Mucosa of rectum (tissue), 2 donors: ENCODE data around the gene TRIM56.
"Not testable (repeated sequence)": the region's sequence is repeated elsewhere in the genome, so short reads cannot be mapped to it uniquely, and the experiment has no call there.

Experiments used
- H3K27ac ChIP-seq, 2 donors: one replicate each; pipeline ENCODE4 v1.7.0; 2013; ENCODE audit warnings: inconsistent platforms in 2 of 2, low read depth in 2 of 2, low read length in 2 of 2
- H3K27me3 ChIP-seq, 2 donors: one replicate each; pipeline ENCODE4 v1.7.0; 2013; ENCODE audit warnings: low read length in 2 of 2; ENCODE audit not compliant: control insufficient read depth in 2 of 2, insufficient read depth in 2 of 2
- H3K36me3 ChIP-seq, 2 donors: one replicate each; pipeline ENCODE4 v1.7.0; 2013; ENCODE audit warnings: low read length in 2 of 2; ENCODE audit not compliant: control insufficient read depth in 2 of 2, insufficient read depth in 2 of 2
- H3K4me1 ChIP-seq, 2 donors: one replicate each; pipeline ENCODE4 v1.7.0; 2013; ENCODE audit warnings: low read length in 2 of 2, mild to moderate bottlenecking in 1 of 2; ENCODE audit not compliant: control insufficient read depth in 2 of 2, insufficient read depth in 2 of 2
- H3K4me3 ChIP-seq, 2 donors: one replicate each; pipeline ENCODE4 v1.7.0; 2013; ENCODE audit warnings: low read length in 2 of 2
- H3K9ac ChIP-seq, 2 donors: one replicate each; pipeline ENCODE4 v1.7.0; 2013; ENCODE audit warnings: low read length in 2 of 2, low read depth in 1 of 2, mild to moderate bottlenecking in 1 of 2
- H3K9me3 ChIP-seq, 2 donors: one replicate each; pipeline ENCODE4 v1.7.0; 2013; ENCODE audit warnings: low read length in 2 of 2; ENCODE audit not compliant: control insufficient read depth in 2 of 2
- donor health status: healthy.
- donor health status: Normal muscosa, but diverticular disease.

Gene TRIM56

DNA sequence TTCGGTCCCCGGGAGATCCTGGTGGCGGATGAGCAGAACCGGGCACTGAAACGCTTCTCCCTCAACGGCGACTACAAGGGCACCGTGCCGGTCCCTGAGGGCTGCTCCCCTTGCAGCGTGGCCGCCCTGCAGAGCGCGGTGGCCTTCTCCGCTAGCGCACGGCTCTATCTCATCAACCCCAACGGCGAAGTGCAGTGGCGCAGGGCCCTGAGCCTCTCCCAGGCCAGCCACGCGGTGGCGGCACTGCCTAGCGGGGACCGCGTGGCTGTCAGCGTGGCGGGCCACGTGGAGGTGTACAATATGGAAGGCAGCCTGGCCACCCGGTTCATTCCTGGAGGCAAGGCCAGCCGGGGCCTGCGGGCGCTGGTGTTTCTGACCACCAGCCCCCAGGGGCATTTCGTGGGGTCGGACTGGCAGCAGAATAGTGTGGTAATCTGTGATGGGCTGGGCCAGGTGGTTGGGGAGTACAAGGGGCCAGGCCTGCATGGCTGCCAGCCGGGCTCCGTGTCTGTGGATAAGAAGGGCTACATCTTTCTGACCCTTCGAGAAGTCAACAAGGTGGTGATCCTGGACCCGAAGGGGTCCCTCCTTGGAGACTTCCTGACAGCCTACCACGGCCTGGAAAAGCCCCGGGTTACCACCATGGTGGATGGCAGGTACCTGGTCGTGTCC lies 3.7 kb downstream of the TRIM56 start:
- Histone ChIP-seq H3K36me3 (peaks cover 16 to 33% of the 10 kb centered on the region in 2 donors), H3K4me1 (peaks cover 11 to 20% of the 10 kb centered on the region in 2 donors), H3K9me3 (no peaks in the 10 kb centered on the region), H3K27me3 (no peaks in the 10 kb centered on the region), H3K4me3 (no peak overlapping the region), H3K9ac (no peak overlapping the region), H3K27ac (no peak overlapping the region)

GRCh38 chr7:101089876-101090275 lies 4.6 kb downstream of the TRIM56 start:
- no peak overlapping the region for H3K4me3 ChIP-seq
- no peak overlapping the region for H3K27ac ChIP-seq
- H3K9ac ChIP-seq: no peak overlapping the region
- H3K27me3 ChIP-seq: no peaks in the 10 kb centered on the region
- H3K9me3 ChIP-seq: no peaks in the 10 kb centered on the region
- H3K4me1 ChIP-seq: peaks cover 7 to 15% of the 10 kb centered on the region in 2 donors
- H3K36me3 ChIP-seq: peaks cover 16 to 33% of the 10 kb centered on the region in 2 donors

DNA sequence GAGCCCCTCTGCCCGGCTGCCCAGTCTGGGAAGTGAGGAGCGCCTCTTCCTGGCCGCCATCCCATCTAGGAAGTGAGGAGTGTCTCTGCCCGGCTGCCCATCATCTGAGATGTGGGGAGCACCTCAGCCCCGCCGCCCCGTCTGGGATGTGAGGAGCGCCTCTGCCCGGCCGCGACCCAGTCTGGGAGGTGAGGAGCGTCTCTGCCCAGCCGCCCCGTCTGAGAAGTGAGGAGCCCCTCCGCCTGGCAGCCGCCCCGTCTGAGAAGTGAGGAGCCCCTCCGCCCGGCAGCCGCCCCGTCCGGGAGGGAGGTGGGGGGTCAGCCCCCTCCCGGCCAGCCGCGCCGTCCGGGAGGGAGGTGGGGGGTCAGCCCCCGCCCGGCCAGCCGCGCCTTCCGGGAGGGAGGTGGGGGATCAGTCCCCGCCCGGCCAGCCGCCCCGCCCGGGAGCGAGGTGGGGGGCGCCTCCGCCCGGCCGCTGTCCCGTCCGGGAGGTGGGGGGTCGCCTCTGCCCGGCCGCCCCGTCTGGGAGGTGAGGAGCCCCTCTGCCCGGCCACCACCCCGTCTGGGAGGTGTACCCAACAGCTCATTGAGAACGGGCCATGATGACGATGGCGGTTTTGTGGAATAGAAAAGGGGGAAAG lies 7.1 kb downstream of the TRIM56 start:
- not testable (repeated sequence) for H3K27ac ChIP-seq, H3K4me3 ChIP-seq, H3K9me3 ChIP-seq, H3K9ac ChIP-seq, H3K27me3 ChIP-seq, H3K4me1 ChIP-seq
- peaks cover 10 to 27% of the 10 kb centered on the region in 2 donors for H3K36me3 ChIP-seq

DNA sequence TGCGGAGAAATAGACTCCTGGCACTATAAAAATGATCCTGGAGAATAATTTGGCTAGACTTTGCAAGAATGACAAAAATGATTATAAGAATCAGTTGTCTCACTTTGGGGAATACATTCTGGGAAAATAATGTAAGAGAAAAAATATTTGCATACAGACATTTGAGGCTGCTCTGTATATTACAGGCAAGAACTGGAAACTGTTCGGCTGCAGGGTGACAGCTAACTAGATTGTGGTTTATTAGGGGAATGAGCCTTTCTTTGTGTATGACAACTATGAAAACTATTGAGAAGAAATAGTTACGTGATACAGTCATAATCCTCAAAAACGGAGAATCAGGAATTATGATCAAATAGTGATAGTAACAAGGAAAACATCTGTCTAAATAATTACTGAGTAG lies 8.6 kb downstream of the TRIM56 start:
- Histone ChIP-seq H3K36me3 (peaks cover 0 to 14% of the 10 kb centered on the region in 2 donors), H3K9ac (no peak overlapping the region), H3K4me1 (no peaks in the 10 kb centered on the region), H3K27me3 (peaks cover 0 to 2% of the 10 kb centered on the region in 2 donors), H3K4me3 (no peak overlapping the region), H3K9me3 (no peaks in the 10 kb centered on the region), H3K27ac (no peak overlapping the region)

- no peaks in the 10 kb centered on the region for H3K9me3 ChIP-seq
- peaks cover 0 to 10% of the 10 kb centered on the region in 2 donors for H3K36me3 ChIP-seq
- no peak overlapping the region for H3K9ac ChIP-seq
- no peak overlapping the region for H3K4me3 ChIP-seq
- H3K4me1 ChIP-seq: no peaks in the 10 kb centered on the region
- H3K27me3 ChIP-seq: peaks cover 0 to 2% of the 10 kb centered on the region in 2 donors
- H3K27ac ChIP-seq: no peak overlapping the region
These were observed 9.1 kb downstream of the TRIM56 start for GRCh38 chr7:101094376-101094775.

DNA sequence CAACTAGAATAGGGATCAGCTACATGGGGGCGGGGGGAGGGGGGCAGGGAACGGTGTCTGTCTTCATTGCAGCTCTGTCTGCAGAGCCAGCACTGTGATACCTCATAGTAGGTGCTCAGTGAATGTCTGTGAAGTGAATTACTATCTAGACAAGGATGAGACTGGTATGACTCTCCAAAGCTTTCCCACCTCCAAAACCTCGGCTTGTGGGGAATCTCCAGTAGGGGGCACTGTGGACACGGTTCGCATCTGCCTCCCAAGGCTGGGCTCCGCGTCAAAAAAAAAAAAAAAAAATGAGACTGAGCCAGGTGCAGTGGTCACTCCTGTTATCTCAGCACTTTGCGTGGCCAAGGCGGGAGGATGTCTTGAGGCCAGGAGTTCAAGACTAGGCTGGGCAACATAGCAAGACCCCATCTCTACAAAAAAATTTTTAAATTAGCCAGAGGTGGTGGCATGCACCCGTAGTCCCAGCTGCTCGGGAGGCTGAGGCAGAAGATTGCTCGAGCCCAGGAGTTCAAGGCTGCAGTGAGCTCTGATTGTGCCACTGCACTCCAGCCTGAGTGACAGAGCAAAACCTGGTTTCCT lies 9.6 kb downstream of the TRIM56 start:
- Histone ChIP-seq H3K9ac (no peak overlapping the region), H3K9me3 (no peaks in the 10 kb centered on the region), H3K4me1 (no peaks in the 10 kb centered on the region), H3K27me3 (peaks cover 0 to 2% of the 10 kb centered on the region in 2 donors), H3K36me3 (peaks cover 0 to 5% of the 10 kb centered on the region in 2 donors), H3K27ac (no peak overlapping the region), H3K4me3 (no peak overlapping the region)

DNA sequence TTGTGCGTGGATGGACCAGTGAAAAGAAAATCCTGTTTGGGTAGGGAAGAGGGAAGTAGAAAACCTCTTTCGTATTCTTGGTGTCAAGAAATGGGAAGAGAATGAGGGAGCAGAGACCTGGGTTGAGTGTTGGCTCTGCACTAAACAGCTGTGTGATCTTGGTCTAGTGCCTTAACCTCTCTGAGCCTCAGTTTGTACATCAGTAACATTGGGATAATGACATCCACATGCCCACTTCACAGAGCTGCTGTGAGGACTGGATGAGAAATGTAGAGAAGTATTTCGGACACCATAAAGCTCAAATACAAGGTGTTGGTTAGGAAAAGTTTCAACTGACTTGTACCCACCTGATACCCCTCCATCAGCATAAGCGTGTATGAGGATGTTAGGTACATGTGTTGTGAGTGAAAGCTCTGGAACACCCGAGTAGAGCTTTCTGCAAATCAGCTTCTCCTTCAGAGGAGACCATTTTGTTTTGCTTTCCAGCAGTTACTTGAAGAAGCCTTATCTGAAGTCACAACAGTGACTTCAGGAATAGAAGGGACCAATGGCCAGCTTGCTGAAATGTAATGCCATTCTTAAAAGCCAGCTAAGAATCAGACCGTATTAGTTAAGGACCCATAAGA lies 11.2 kb downstream of the TRIM56 start:
- Histone ChIP-seq H3K27ac (no peak overlapping the region), H3K4me3 (no peak overlapping the region), H3K27me3 (peaks cover 2% of the 10 kb centered on the region in 2 donors), H3K9ac (no peak overlapping the region), H3K36me3 (no peaks in the 10 kb centered on the region), H3K9me3 (no peaks in the 10 kb centered on the region), H3K4me1 (peaks cover 0 to 2% of the 10 kb centered on the region in 2 donors)

- Histone ChIP-seq H3K4me3 (no peak overlapping the region), H3K27me3 (peaks cover 2% of the 10 kb centered on the region in 2 donors), H3K36me3 (no peaks in the 10 kb centered on the region), H3K9me3 (no peaks in the 10 kb centered on the region), H3K27ac (no peak overlapping the region), H3K4me1 (peaks cover 0 to 2% of the 10 kb centered on the region in 2 donors), H3K9ac (no peak overlapping the region)
These were observed 11.7 kb downstream of the TRIM56 start for GRCh38 chr7:101096957-101097347.

DNA sequence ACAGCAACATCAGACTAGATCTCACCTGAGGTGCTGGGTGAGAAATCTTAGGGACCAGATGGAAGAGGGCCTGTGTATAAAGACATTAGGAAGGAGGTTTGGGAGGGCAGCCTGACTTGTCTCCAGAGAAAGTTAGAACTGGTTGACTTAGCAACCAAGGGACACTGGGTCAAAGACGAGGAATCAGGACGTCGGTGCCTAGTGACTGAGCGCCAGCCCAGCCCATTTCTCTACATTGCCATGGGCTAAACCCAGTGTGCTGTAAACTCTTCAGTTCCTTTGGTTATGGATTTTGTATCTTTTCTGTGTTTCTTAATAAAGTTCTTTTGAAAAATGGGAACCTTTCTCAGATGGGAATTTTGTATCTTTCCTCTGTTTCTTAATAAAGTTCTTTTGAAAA lies 12.3 kb downstream of the TRIM56 start:
- H3K9ac ChIP-seq: no peak overlapping the region
- peaks cover 2% of the 10 kb centered on the region in 2 donors for H3K27me3 ChIP-seq
- no peaks in the 10 kb centered on the region for H3K36me3 ChIP-seq
- H3K4me1 ChIP-seq: peaks cover 0 to 2% of the 10 kb centered on the region in 2 donors
- no peaks in the 10 kb centered on the region for H3K9me3 ChIP-seq
- H3K4me3 ChIP-seq: no peak overlapping the region
- no peak overlapping the region for H3K27ac ChIP-seq
